K562 (cell line): ENCODE results near the gene TTYH2. TPM values are rescaled to one million over a fixed set of nuclear protein-coding genes. Genes with fewer than 3 reads are reported as not detected.

ENCODE experiments used
- BRD9 ChIP-seq: fragments of 450-650 bp; IDR thresholded peaks from 2 replicates; pipeline ENCODE4 v1.6.1; 2018; ENCODE audit warnings: low read depth; ENCODE audit not compliant: partially characterized antibody
- ESRRA ChIP-seq: fragments of 450-650 bp; IDR thresholded peaks from 2 replicates; pipeline ENCODE4 v1.6.1; 2014; ENCODE audit warnings: low read depth, mild to moderate bottlenecking, moderate library complexity, borderline replicate concordance
- HEY1 ChIP-seq: fragments of 250-450 bp; sonication (Bioruptor Pico); IDR thresholded peaks from 2 replicates; pipeline ENCODE4 v1.5.0; 2020; ENCODE audit warnings: mild to moderate bottlenecking, moderate library complexity, borderline replicate concordance
- JUND ChIP-seq, 2 experiments: IDR thresholded peaks; 2 replicates in 1 of 2; 3 replicates in 1 of 2; pipeline ENCODE4 v1.6.1; 2011; ENCODE audit warnings: borderline replicate concordance in 2 of 2, low read depth in 2 of 2, low read length in 2 of 2, improper control_type of control experiment in 1 of 2, missing biosample characterization in 1 of 2, missing genetic modification characterization in 1 of 2, missing genetic modification reagents in 1 of 2
- NFIC ChIP-seq: fragments of 450-650 bp; IDR thresholded peaks from 2 replicates; pipeline ENCODE4 v1.6.1; 2017; ENCODE audit warnings: mild to moderate bottlenecking, inconsistent platforms
- NFRKB ChIP-seq: fragments of 450-650 bp; IDR thresholded peaks from 2 replicates; pipeline ENCODE4 v1.6.1; 2016; ENCODE audit warnings: low read depth
- PHTF2 ChIP-seq: fragments of 250-450 bp; sonication (Bioruptor Pico); IDR thresholded peaks from 2 replicates; pipeline ENCODE4 v1.5.0; 2021; ENCODE audit warnings: mild to moderate bottlenecking
- PRDM10 ChIP-seq: fragments of 450-650 bp; IDR thresholded peaks from 2 replicates; pipeline ENCODE4 v1.6.1; 2018; ENCODE audit not compliant: partially characterized antibody
- SETDB1 ChIP-seq: IDR thresholded peaks from one replicate; pipeline ENCODE4 v1.6.1; 2012; ENCODE audit warnings: low read length, control low read depth, inconsistent platforms
- SPI1 ChIP-seq: IDR thresholded peaks from 2 replicates; pipeline ENCODE4 v1.6.1; 2011; ENCODE audit warnings: low read depth, low read length, control low read depth, borderline replicate concordance
- SUPT5H ChIP-seq: fragments of 450-650 bp; IDR thresholded peaks from 2 replicates; pipeline ENCODE4 v1.6.1; 2016
- TBL1XR1 ChIP-seq, 2 experiments: IDR thresholded peaks; 2 replicates each; pipeline ENCODE4 v1.6.1; 2012; ENCODE audit warnings: improper control_type of control experiment in 2 of 2, low read length in 2 of 2, mild to moderate bottlenecking in 1 of 2
- ZNF197 ChIP-seq: fragments of 200-800 bp; sonication (Bioruptor generic); IDR thresholded peaks from 2 replicates; pipeline ENCODE4 v1.6.1; 2016; ENCODE audit warnings: low read depth, missing genetic modification characterization, missing compliant biosample characterization
- ZNF707 ChIP-seq: fragments of 250-450 bp; sonication (Bioruptor Pico); conservative IDR thresholded peaks from 2 replicates; pipeline ENCODE4 v1.8.0; 2022; ENCODE audit warnings: inconsistent platforms, mild to moderate bottlenecking, moderate library complexity
- polyA plus RNA-seq, 8 experiments: library from polyadenylated mRNA; depleted of rRNA in 4 of 8; stranded (reverse) in 5 of 8; unstranded in 3 of 8; fragments of >200 nt; fragmentation: Nextera tagmentation in 2 of 8; fragmentation: Illumina TruSeq in 1 of 8; extraction: Ambion mirVana in 2 of 8; extraction: Trizol in 1 of 8; gene quantifications; 2 replicates each; pipeline versions ENCODE4 v1.2.1 to v1.2.3, GENCODE V29; 2011 to 2014; ENCODE audit warnings: inconsistent platforms in 1 of 8, missing spikeins in 1 of 8
- total RNA-seq, 7 experiments: library from RNA; depleted of rRNA in 6 of 7; stranded (reverse); fragments of >200 nt in 6 of 7; fragmentation: Illumina TruSeq in 2 of 7; extraction: Trizol in 2 of 7; gene quantifications; 2 replicates each; pipeline versions ENCODE4 v1.2.1 to v1.2.3, GENCODE V29; 2011 to 2021; ENCODE audit warnings: low replicate concordance in 1 of 7
- TF ChIP-seq, protein P1 (sequence below), 2 experiments: fragments of 450-650 bp; formaldehyde crosslinking in 1 of 2; IDR thresholded peaks; 2 replicates each; pipeline versions ENCODE4 v1.4.0 to v1.6.1; 2014 to 2020; ENCODE audit warnings: mild to moderate bottlenecking in 2 of 2, borderline replicate concordance in 1 of 2, low read depth in 1 of 2

Gene TTYH2
- total and polyA plus RNA-seq, 9 of the 15 experiments (the other 6 are each of a cell fraction or from before 2014, with no cell fraction given), result 0.03 to 2.0 (median 0.91) TPM

DNA sequence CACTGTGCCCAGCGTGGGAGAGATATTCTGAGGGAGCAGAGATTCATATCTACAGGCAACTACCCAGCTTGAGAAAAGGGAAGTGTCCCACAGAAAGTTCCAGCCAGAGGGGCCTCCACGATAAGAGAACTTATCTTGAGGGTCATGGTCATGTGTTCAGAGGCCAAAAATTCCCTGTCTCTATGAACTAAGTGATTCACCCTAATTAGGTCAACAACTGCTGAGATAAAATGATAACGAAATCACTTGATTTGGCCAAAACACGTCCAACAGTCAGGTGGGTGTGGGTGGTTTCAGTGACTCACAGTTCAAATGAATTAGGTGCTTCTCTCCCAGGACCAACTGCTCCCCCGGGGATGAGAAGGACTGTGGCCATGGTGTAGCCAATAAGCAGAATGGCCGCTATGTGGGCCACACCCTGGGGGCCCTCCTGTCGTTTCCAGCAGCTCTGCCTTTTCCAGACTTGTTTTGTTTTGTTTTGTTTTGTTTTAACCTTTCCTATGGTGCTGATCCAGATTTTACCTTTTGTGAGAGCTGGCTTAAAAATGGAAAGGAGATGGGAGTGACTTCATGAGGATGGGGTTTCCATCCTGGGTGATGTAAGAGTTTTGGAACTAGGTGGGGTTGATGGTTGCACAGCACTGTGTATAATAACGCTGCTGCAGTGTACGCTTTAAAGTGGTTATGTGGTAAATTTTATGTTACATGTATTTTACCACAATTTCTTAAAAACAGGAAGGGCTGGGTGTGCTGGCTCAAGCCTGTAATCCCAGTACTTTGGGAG lies 69.4 kb downstream of the TTYH2 start (continued):
- TF ChIP-seq BRD9 (no peak), PHTF2 (CRISPR knock-in tag) (0 out of 2 replicates have a peak, but pooled peaks have one; percentile 62), SUPT5H (no peak), ZNF707 (CRISPR knock-in tag) (no peak), ZNF197 (CRISPR knock-in tag) (peak; percentile 57; the same call in 1 of the 2 replicates), HEY1 (CRISPR knock-in tag) (peak; percentile 80; the same call in 1 of the 2 replicates), SETDB1 (no peak), ESRRA (peak; percentile 23; the same call in 1 of the 2 replicates), SPI1 (peak; percentile 95), PRDM10 (no peak), JUND (IDR thresholded peaks at IDR 0.05; ENCODE audit: borderline replicate concordance, low read depth, low read length) (peak; percentile 86; the same call in 1 of the 2 replicates), JUND (tag; IDR thresholded peaks at IDR 0.05; ENCODE audit: borderline replicate concordance, low read depth, low read length) (peak; percentile 90; the same call in 2 of the 3 replicates), NFIC (peak; percentile 38; the same call in 1 of the 2 replicates), NFRKB (no peak), TBL1XR1 (IDR thresholded peaks at IDR 0.05; ENCODE audit: low read length in 2 of 2) (no peak)
- TF ChIP-seq, protein P1, sequence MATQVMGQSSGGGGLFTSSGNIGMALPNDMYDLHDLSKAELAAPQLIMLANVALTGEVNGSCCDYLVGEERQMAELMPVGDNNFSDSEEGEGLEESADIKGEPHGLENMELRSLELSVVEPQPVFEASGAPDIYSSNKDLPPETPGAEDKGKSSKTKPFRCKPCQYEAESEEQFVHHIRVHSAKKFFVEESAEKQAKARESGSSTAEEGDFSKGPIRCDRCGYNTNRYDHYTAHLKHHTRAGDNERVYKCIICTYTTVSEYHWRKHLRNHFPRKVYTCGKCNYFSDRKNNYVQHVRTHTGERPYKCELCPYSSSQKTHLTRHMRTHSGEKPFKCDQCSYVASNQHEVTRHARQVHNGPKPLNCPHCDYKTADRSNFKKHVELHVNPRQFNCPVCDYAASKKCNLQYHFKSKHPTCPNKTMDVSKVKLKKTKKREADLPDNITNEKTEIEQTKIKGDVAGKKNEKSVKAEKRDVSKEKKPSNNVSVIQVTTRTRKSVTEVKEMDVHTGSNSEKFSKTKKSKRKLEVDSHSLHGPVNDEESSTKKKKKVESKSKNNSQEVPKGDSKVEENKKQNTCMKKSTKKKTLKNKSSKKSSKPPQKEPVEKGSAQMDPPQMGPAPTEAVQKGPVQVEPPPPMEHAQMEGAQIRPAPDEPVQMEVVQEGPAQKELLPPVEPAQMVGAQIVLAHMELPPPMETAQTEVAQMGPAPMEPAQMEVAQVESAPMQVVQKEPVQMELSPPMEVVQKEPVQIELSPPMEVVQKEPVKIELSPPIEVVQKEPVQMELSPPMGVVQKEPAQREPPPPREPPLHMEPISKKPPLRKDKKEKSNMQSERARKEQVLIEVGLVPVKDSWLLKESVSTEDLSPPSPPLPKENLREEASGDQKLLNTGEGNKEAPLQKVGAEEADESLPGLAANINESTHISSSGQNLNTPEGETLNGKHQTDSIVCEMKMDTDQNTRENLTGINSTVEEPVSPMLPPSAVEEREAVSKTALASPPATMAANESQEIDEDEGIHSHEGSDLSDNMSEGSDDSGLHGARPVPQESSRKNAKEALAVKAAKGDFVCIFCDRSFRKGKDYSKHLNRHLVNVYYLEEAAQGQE (IDR thresholded peaks at IDR 0.05; ENCODE audit: borderline replicate concordance), result peak; percentile 8; the same call in 1 of the 2 replicates
- TF ChIP-seq, protein P1 (CRISPR knock-in tag; IDR thresholded peaks at IDR 0.05; ENCODE audit: low read depth), result no peak
